K562 (cell line): ENCODE results near the gene S100P. TPM values are rescaled to one million over a fixed set of nuclear protein-coding genes. Genes with fewer than 3 reads are reported as not detected.

Experiments
- CBX3 ChIP-seq, 2 experiments: IDR thresholded peaks; 1 replicate in 1 of 2; 2 replicates in 1 of 2; pipeline ENCODE4 v1.6.1; 2012; ENCODE audit warnings: inconsistent platforms in 2 of 2, low read length in 2 of 2, borderline replicate concordance in 1 of 2, control low read depth in 1 of 2
- CBX5 ChIP-seq: IDR thresholded peaks from 2 replicates; pipeline ENCODE4 v1.6.1; 2014; ENCODE audit warnings: low read depth, borderline replicate concordance
- DMBX1 ChIP-seq: fragments of 250-450 bp; sonication (Bioruptor Pico); IDR thresholded peaks from 2 replicates; pipeline ENCODE4 v1.8.0; 2022; ENCODE audit warnings: inconsistent platforms, mild to moderate bottlenecking, moderate library complexity, borderline replicate concordance
- ETV1 ChIP-seq: fragments of 450-650 bp; conservative IDR thresholded peaks from 2 replicates; pipeline ENCODE4 v1.6.1; 2016; ENCODE audit warnings: missing genetic modification characterization, control low read depth, low read depth, missing compliant biosample characterization
- FOXA1 ChIP-seq: fragments of 450-650 bp; IDR thresholded peaks from 2 replicates; pipeline ENCODE4 v1.6.1; 2016; ENCODE audit warnings: mild to moderate bottlenecking, borderline replicate concordance
- FOXA3 ChIP-seq, 2 experiments: fragments of 450-650 bp in 1 of 2; sonication (generic) in 1 of 2; formaldehyde crosslinking; IDR thresholded peaks in 1 of 2; conservative IDR thresholded peaks in 1 of 2; 2 replicates each; pipeline versions ENCODE4 v1.4.0 to v1.8.0; 2020 to 2022; ENCODE audit warnings: mild to moderate bottlenecking in 2 of 2, missing genetic modification reagents in 1 of 2
- HEY1 ChIP-seq: fragments of 250-450 bp; sonication (Bioruptor Pico); IDR thresholded peaks from 2 replicates; pipeline ENCODE4 v1.5.0; 2020; ENCODE audit warnings: mild to moderate bottlenecking, moderate library complexity, borderline replicate concordance
- KDM4B ChIP-seq, 2 experiments: fragments of 450-650 bp in 1 of 2; sonication (generic) in 1 of 2; IDR thresholded peaks; 2 replicates each; pipeline ENCODE4 v1.6.1; 2016 to 2017; ENCODE audit warnings: borderline replicate concordance in 2 of 2, antibody characterized with exemption in 1 of 2, low read depth in 1 of 2, mild to moderate bottlenecking in 1 of 2
- MECOM ChIP-seq: fragments of 250-450 bp; sonication (Bioruptor Pico); IDR thresholded peaks from 2 replicates; pipeline ENCODE4 v1.8.0; 2022; ENCODE audit warnings: inconsistent platforms
- MGA ChIP-seq: fragments of 450-650 bp; IDR thresholded peaks from 2 replicates; pipeline ENCODE4 v1.6.1; 2016; ENCODE audit warnings: mild to moderate bottlenecking, moderate library complexity
- MTA2 ChIP-seq: fragments of 450-650 bp; IDR thresholded peaks from 2 replicates; pipeline ENCODE4 v1.6.1; 2016; ENCODE audit warnings: low read depth
- NFIC ChIP-seq: fragments of 450-650 bp; IDR thresholded peaks from 2 replicates; pipeline ENCODE4 v1.6.1; 2017; ENCODE audit warnings: mild to moderate bottlenecking, inconsistent platforms
- PHF21A ChIP-seq: fragments of 450-650 bp; IDR thresholded peaks from 2 replicates; pipeline ENCODE4 v1.6.1; 2017; ENCODE audit warnings: low read depth, borderline replicate concordance
- SETDB1 ChIP-seq: IDR thresholded peaks from one replicate; pipeline ENCODE4 v1.6.1; 2012; ENCODE audit warnings: low read length, control low read depth, inconsistent platforms
- ZC3H8 ChIP-seq: fragments of 450-650 bp; IDR thresholded peaks from 2 replicates; pipeline ENCODE4 v1.6.1; 2017
- ZNF24 ChIP-seq: fragments of 450-650 bp; IDR thresholded peaks from 2 replicates; pipeline ENCODE4 v1.6.1; 2016
- ZNF780A ChIP-seq: fragments of 250-450 bp; sonication (Bioruptor Pico); IDR thresholded peaks from 2 replicates; pipeline ENCODE4 v1.5.0; 2021; ENCODE audit warnings: mild to moderate bottlenecking
- ZSCAN29 ChIP-seq: fragments of 450-650 bp; IDR thresholded peaks from 2 replicates; pipeline ENCODE4 v1.6.1; 2017
- polyA plus RNA-seq, 8 experiments: library from polyadenylated mRNA; depleted of rRNA in 4 of 8; stranded (reverse) in 5 of 8; unstranded in 3 of 8; fragments of >200 nt; fragmentation: Nextera tagmentation in 2 of 8; fragmentation: Illumina TruSeq in 1 of 8; extraction: Ambion mirVana in 2 of 8; extraction: Trizol in 1 of 8; gene quantifications; 2 replicates each; pipeline versions ENCODE4 v1.2.1 to v1.2.3, GENCODE V29; 2011 to 2014; ENCODE audit warnings: inconsistent platforms in 1 of 8, missing spikeins in 1 of 8
- total RNA-seq, 7 experiments: library from RNA; depleted of rRNA in 6 of 7; stranded (reverse); fragments of >200 nt in 6 of 7; fragmentation: Illumina TruSeq in 2 of 7; extraction: Trizol in 2 of 7; gene quantifications; 2 replicates each; pipeline versions ENCODE4 v1.2.1 to v1.2.3, GENCODE V29; 2011 to 2021; ENCODE audit warnings: low replicate concordance in 1 of 7

Gene S100P
- total and polyA plus RNA-seq, 9 of the 15 experiments (the other 6 are each of a cell fraction or from before 2014, with no cell fraction given) = 4.1 to 23.8 (median 7.5) TPM

GRCh38 chr4:6716018-6716911 is 22.6 kb downstream of the S100P start, which contains the start of gene BLOC1S4 (continued):
- TF ChIP-seq HEY1 (no peak), FOXA3 (CRISPR knock-in tag; conservative IDR thresholded peaks at IDR 0.05 in 1 of 2, IDR thresholded peaks at IDR 0.05 in 1 of 2) (0 out of 4 replicates have a peak, but pooled peaks of 1 of the 2 experiments have one; percentile 1), ZNF24 (no peak), PHF21A (no peak), MTA2 (no peak), CBX5 (peak; percentile 7; the same call in 1 of the 2 replicates), MECOM (CRISPR knock-in tag) (no peak), DMBX1 (CRISPR knock-in tag) (peak; percentile 86), SETDB1 (no peak), ZSCAN29 (peak; percentile 57; the same call in 1 of the 2 replicates), ZNF780A (no peak), FOXA1 (no peak), ZC3H8 (no peak), CBX3 (IDR thresholded peaks at IDR 0.05; ENCODE audit: borderline replicate concordance in 1 of 2, low read length in 2 of 2) (no peak; a peak in 1 of 3 replicates), NFIC (no peak), ETV1 (peak; percentile 91), MGA (peak; percentile 93), KDM4B (IDR thresholded peaks at IDR 0.05; ENCODE audit: borderline replicate concordance in 2 of 2, low read depth in 1 of 2) (no peak; a peak in 1 of 4 replicates)
